Measurements from ENCODE around the gene FOXL2.
"Not testable (repeated sequence)": the region's sequence is repeated elsewhere in the genome, so short reads cannot be mapped to it uniquely, and the experiment has no call there.

FOXL2 gene

GRCh38 chr3:138933068-138933668 is 13.8 kb downstream of the FOXL2 start:
- DNase-seq (ENCODE audit: low spot score) = no peak

GRCh38 chr3:138928727-138929372 is 18.1 kb downstream of the FOXL2 start:
- no peak for DNase-seq (ENCODE audit: low spot score)

DNA sequence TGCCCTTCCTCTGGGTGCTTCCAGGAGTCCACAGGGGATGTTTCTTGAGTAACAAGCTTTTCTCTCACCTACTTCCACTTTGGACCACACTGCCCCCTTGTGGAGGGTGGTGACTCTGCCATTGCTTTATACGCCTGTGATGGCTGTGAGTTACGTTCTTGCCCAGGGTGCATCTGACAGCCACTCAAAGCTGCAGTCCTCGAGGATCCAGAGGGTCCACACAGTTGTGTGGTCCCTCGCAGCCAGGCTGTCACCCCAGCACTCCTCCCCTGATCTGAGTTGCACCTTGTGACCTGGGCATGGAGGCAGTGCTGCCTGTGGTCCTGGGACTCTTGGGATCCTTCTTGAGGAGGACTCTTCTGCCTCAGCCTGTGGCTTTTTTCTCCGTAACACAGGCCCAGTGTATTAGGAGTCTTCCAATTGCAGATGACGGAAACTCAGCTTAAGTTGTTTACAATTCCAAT is 23.4 kb downstream of the FOXL2 start:
- DNase-seq (ENCODE audit: low spot score) = peak; percentile 87

DNA sequence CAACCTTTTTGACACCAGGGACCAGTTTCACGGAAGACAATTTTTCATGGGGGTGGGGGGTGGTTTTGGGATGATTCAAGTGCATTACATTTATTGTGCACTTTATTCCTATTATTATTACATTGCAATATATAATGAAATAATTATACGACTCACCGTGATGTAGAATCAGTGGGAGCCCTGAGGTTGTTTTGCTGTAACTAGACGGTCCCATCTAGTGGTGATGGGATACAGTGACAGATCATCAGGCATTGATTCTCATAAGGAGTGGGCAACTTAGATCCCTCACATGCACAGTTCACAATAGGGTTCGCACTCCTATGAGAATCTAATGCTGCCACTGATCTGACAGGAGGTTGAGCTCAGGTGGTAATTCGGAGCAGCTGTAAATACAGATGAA is 24.5 kb downstream of the FOXL2 start:
- not testable (repeated sequence) for DNase-seq (ENCODE audit: low spot score)

DNA sequence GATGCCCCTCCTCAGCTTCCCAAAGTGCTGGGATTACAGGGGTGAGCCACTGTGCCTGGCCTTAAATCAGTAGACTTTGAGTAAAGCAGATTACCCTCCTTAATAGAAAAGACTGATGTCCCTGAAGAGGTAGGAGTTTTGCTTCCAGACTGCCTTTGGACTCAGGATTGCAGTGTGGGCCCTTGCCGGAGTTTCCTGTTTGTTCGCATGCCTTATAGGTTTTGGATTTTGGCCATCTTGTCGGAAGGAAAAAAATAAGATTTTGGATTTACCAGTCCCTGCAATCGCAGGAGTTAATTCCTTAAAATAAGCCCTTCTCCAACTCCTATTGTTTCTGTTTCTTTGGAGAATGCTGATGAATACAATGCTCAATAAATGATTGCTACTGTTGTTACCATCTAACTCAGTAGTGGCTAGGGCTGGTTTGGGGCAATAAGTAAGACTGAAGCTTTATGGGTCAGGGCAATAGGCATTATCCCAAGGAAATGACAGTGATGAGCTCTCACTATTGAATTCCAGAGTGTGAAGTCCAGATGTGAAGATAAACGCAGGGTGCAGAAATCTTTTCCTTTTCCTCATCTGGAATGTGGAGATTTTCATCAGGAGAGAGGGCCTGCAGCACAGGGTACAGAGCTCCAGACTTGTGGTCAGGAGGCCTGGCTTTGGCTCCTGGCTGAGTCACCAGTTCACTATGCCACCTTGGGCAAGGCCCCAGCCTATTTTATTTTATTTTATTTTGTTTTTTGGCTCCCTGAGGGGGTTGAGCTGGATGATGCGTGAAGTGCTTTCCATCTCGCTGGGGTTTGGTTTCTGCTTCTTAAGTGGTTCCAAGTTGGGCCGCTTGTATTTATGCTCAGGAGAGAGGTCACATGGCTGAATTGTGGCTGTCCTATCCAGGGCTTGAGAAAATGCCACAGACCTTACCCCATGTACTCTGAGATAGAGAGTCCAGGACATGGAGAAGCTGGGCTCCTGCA is 25.3 kb downstream of the FOXL2 start:
- DNase-seq (ENCODE audit: low spot score) = peak; percentile 92

GRCh38 chr3:138919325-138919724 is 27.6 kb downstream of the FOXL2 start:
- DNase-seq (ENCODE audit: low spot score) = no peak

- peak; percentile 54 for DNase-seq (ENCODE audit: low spot score)
These were observed 30.1 kb downstream of the FOXL2 start for GRCh38 chr3:138916824-138917223.

DNA sequence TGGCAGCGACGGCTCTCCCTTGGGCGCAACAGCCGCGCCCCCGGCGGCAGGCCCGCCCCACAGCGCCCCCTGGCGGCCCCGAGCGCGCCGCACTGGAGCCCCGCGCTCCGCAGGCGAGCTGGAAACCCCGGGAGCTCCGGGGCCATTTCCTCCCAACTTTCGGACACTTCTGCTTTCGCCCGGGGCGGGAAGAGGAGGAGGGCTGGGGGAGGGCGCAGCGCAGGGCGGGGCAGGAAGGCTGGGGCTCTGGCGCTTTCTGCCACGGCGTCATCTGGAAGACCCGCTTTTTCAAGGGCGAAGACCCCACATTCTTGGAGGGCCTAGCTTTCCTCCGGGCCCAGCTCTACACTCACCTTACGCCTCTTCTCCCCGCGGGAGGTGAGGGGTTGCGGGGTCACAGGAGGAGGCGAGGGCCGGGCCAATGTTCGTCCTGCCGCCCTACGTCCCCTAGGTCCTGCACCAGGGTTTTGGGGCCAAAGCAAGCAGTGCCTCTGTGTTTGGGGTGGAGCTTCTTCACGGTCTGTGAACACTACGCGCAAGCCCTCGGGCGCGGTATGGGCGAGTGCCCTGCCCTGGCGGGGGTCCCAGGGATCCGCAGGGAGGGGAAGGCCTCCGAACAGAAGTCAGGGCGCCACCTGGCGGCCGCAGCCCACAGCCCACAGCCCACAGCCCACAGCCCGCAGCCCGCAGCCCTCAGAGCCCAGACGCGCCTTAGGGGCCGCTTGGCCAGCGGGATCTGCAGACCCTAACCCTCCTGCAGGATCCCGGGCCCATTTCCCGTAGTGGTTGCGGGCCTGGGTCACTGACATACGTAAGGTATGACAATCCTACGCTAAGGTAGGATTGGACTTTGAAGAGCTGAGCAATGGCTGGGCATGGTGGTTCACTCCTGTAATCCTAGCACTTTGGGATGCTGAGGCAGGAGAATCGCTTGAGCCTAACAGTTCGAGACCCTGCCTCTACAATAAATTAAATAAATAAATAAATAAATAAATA is 31.1 kb downstream of the FOXL2 start:
- peak; percentile 92 for DNase-seq (ENCODE audit: low spot score)

- no peak for DNase-seq (ENCODE audit: low spot score)
These were observed 32.0 kb downstream of the FOXL2 start for GRCh38 chr3:138914870-138915502.

DNA sequence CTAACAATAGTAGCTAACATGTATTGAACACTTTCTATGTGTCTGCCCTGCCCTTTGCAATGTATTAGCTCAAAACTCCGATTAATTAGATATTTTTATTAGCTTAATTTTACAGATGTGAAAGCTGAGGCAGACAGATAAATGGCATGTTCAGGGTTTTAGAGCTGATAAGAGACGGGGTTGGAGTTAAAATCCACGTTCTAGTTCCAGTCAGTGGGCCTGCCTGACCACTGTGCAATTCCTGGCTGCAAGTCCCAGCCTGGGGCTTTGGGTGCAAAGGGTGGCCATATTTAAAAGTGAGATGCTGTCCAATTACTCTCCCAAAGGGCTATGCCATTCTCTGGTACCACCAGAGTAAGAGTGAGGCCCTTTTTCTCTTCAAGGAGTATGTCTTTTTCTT is 33.2 kb downstream of the FOXL2 start:
- DNase-seq (ENCODE audit: low spot score) = no peak

GRCh38 chr3:138912237-138912636 is 34.7 kb downstream of the FOXL2 start:
- no peak for DNase-seq (ENCODE audit: low spot score)

DNA sequence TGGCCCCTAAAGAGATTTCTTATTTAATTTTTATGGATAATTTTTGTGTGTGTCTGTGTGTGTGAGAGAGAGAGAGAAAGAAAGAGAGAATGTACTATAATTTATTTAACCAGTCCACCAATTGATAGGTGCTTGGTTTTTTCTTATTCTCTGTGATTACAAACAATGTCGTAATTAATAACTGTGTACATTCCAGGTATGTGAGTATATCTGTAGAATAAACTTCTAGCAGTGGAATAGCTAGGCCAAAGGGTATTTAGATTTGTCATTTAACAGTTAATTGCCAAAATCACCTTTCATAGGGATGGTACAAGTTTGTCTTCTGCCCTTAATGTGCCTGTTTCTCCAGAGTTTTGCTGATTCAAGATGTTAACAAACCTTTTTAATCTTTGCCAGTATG is 35.3 kb downstream of the FOXL2 start:
- DNase-seq (ENCODE audit: low spot score) = no peak

DNA sequence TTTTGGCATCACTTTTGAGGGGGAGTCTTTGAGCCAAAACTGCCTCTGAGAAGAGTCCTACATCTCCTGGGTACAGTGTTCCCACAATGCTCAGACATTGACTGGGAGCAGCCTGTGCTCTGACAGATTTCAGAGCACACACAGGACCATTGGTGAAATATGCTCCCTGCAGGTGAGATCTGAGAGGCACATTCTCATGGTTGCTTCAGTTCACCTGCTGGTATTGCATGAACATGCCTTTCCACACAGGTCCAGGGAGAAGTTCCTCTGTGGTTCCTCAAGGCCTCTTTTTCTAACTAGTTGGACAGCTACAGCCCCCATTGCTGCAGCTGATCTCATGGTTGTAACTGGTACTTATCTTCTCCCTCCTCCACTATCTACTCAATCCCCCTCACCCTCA is 37.0 kb downstream of the FOXL2 start:
- no peak for DNase-seq (ENCODE audit: low spot score)

DNA sequence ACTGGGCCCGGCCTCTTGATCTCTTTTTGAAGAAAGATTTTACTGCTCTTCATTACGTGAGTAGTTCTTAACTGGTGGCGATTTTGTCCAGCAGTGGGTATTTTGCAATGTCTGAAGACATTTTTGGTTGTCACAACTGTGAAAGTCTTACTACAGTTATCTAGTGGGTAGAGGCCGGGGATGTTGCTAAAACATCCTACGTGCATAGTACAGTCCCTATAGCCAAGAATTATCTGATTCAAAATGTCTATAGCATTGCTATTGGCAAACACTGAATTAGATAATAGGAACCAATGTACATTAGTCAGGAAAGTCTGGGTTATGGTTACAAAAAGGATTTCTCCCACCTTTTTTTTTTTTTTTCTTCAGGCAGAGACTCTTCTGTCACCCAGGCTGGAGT is 38.1 kb downstream of the FOXL2 start:
- no peak for DNase-seq (ENCODE audit: low spot score)

GRCh38 chr3:138907539-138907938 is 39.4 kb downstream of the FOXL2 start:
- DNase-seq (ENCODE audit: low spot score) = no peak

DNA sequence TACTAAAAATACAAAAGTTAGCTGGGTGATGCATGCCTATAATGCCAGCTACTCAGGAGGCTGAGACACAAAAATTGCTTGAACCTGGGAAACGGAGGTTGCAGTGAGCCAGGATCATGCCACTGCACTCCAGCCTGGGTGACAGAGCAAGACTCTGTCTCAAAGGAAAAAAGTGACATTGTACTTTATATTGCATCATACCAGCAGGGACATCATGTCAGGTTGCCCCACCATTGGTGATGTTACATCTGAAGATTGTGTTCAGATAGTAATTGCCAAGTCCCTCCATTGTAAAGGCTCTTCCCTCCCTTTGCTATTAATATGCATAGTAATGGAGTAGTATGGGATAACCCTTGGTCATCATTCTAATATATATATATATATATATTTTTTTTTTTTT is 44.8 kb downstream of the FOXL2 start:
- no peak for DNase-seq (ENCODE audit: low spot score)

DNA sequence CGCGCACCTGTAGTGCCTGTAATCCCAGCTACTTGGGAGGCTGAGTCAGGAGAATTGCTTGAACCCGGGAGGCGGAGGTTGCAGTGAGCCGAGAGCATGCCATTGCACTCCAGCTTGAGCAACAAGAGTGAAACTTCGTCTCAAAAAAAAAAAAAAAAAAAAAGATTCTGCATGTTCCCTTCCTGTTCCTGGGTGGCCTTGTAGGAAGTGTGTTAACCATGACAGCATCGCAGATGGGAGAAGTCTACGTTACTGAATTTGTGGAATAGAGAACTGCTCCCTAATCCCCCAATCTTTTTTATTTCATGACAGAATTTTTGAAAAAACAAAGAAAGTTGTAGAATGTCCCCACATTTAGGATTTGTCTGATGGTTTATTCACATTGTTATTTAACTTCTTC is 45.4 kb downstream of the FOXL2 start:
- no peak for DNase-seq (ENCODE audit: low spot score)

- peak; percentile 6 for DNase-seq (ENCODE audit: low spot score)
These were observed 47.5 kb downstream of the FOXL2 start for GRCh38 chr3:138899351-138899991.

DNA sequence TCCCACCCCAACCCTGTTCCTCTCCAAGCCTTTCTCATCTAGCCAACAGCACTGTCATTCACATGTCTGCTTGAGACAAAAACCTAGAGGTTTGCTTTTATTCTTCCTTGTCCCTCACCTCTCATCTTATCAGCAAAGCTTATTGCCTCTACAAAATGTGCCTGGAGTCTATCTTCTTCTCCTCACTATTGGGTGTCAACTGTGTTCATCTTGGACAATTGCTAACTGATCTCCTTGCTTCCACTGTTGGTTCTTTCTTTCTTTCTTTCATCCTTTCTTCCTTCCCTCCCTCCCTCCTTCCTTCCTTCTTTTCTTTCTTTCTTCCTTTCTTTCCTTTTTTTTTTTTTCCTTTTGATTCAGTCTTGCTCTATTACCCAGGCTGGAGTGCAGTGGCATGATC is 48.2 kb downstream of the FOXL2 start:
- DNase-seq (ENCODE audit: low spot score) = no peak

- DNase-seq (ENCODE audit: low spot score) = no peak
These were observed 48.6 kb downstream of the FOXL2 start for GRCh38 chr3:138898301-138898700.

Measured in kidney tubule cell (primary cell).